Activated gamma-delta T cell (primary cell): ENCODE results near the gene MAP3K19.
"Not testable (repeated sequence)": the region's sequence is repeated elsewhere in the genome, so short reads cannot be mapped to it uniquely, and the experiment has no call there.

ENCODE experiments used
- DNase-seq: peaks from one replicate; lab custom pipeline; 2025; lab: John Stamatoyannopoulos, UW
- total RNA-seq, 2 donors: gene quantifications; one replicate each; lab custom pipeline; 2026; lab: John Stamatoyannopoulos, UW

Gene MAP3K19
- total RNA-seq: 0.05 to 0.09 reads per million in 2 donors

- DNase-seq: no peak
These were observed at the start of gene MAP3K19 for GRCh38 chr2:135047300-135047699. Gene MAP3K19 (minus strand): TSS chr2:135047447. CDS start chr2:135024647, 22,800 bp downstream.

GRCh38 chr2:135096665-135097446, 49.6 kb upstream of the MAP3K19 start:
- DNase-seq: no peak

- DNase-seq: no peak
These were observed 48.3 kb upstream of the MAP3K19 start for GRCh38 chr2:135095591-135095990.

GRCh38 chr2:135094508-135094907, 47.3 kb upstream of the MAP3K19 start:
- no peak for DNase-seq

GRCh38 chr2:135093670-135094330, 46.6 kb upstream of the MAP3K19 start:
- DNase-seq: no peak

GRCh38 chr2:135093193-135093592, 45.9 kb upstream of the MAP3K19 start:
- DNase-seq: no peak

- no peak for DNase-seq
These were observed 44.4 kb upstream of the MAP3K19 start for GRCh38 chr2:135091681-135092080.

GRCh38 chr2:135089597-135089996, 42.4 kb upstream of the MAP3K19 start:
- not testable (repeated sequence) for DNase-seq

- DNase-seq: no peak
These were observed 39.0 kb upstream of the MAP3K19 start for GRCh38 chr2:135086222-135086621.

GRCh38 chr2:135078417-135078816, 31.2 kb upstream of the MAP3K19 start:
- no peak for DNase-seq

GRCh38 chr2:135076556-135076955, 29.3 kb upstream of the MAP3K19 start:
- no peak for DNase-seq

- DNase-seq: no peak
These were observed 27.0 kb upstream of the MAP3K19 start for GRCh38 chr2:135074216-135074615.

- DNase-seq: no peak
These were observed 25.1 kb upstream of the MAP3K19 start for GRCh38 chr2:135072125-135072997.

GRCh38 chr2:135066710-135067109, 19.5 kb upstream of the MAP3K19 start:
- DNase-seq: no peak

GRCh38 chr2:135064149-135064548, 16.9 kb upstream of the MAP3K19 start:
- no peak for DNase-seq

GRCh38 chr2:135063210-135063609, 16.0 kb upstream of the MAP3K19 start:
- DNase-seq: no peak

- DNase-seq: no peak
These were observed 12.3 kb upstream of the MAP3K19 start for GRCh38 chr2:135059577-135059976.

- no peak for DNase-seq
These were observed 9.5 kb upstream of the MAP3K19 start for GRCh38 chr2:135056790-135057189.

- no peak for DNase-seq
These were observed 8.0 kb upstream of the MAP3K19 start for GRCh38 chr2:135055182-135055786.

- no peak for DNase-seq
These were observed 5.8 kb upstream of the MAP3K19 start for GRCh38 chr2:135052997-135053474.

- DNase-seq: peak; percentile 74
These were observed 5.0 kb upstream of the MAP3K19 start, which contains the start of gene RAB3GAP1 for GRCh38 chr2:135052042-135052876. Gene RAB3GAP1 (plus strand): TSS chr2:135052292. CDS start chr2:135052308, 16 bp downstream.
